Measurements from ENCODE around the gene SDK2. TPM values are rescaled to one million over a fixed set of nuclear protein-coding genes. Genes with fewer than 3 reads are reported as not detected.

SDK2 gene
- total and polyA plus RNA-seq, 2 donors from 2014 or later: 0.37 to 2.4 TPM

DNA sequence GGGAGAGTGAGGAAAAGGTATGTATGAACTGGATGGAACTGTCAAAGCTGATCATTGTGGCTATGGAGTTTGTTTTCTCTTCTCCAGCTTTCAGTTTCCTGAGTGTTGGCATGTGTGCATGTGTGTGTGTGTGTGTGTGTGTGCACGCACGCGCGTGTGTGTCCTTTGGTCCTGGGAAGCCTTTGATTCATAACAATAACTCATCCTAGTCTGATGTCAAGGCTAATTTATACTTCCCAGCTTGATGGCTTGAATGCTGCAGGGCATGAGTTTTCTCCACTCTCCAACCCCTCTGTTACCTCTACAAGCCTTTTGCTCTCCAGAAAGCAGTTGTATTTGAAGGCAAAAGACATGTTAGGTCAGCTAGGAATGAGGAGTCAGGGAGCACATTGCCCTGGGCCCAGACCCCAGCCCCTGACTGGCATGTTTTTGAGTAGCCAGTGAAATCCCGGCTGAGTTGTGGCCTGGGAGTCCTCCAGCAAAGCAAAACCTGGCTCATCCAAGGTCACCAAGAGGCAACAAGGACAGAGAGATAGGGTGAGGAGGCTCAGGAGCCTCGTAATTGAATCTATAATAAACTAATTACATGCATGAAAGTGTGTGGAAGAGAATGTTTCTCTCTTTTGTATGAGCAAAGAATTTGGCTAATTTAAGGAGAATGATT is 323.5 kb downstream of the SDK2 start:
- Histone ChIP-seq H3K9me3 (ENCODE audit: control insufficient read depth in 2 of 3, insufficient read depth in 1 of 3, low read length in 3 of 3) (no peaks in the 10 kb centered on the region), H3K27ac (ENCODE audit: low read depth in 2 of 2, low read length in 2 of 2) (no peak overlapping the region), H3K4me3 (ENCODE audit: low read length in 3 of 3) (no peak overlapping the region), H3K36me3 (ENCODE audit: control insufficient read depth in 2 of 3, insufficient read depth in 3 of 3, low read length in 3 of 3) (no peaks in the 10 kb centered on the region), H3K9ac (ENCODE audit: low read length in 3 of 3) (no peak overlapping the region), H3K27me3 (ENCODE audit: control insufficient read depth, insufficient read depth, low read length) (no peaks in the 10 kb centered on the region), H3K4me1 (ENCODE audit: control insufficient read depth in 2 of 3, insufficient read depth in 2 of 3, low read depth in 1 of 3, low read length in 3 of 3) (peaks cover 0 to 8% (median 0%) of the 10 kb centered on the region in 3 donors)
- intact Hi-C loops (cut with DNase I): no loop called here
- FAIRE-seq (no peak), DNase-seq (peak in 1 of 5 donors; percentile 56)
- TF ChIP-seq, protein P1, sequence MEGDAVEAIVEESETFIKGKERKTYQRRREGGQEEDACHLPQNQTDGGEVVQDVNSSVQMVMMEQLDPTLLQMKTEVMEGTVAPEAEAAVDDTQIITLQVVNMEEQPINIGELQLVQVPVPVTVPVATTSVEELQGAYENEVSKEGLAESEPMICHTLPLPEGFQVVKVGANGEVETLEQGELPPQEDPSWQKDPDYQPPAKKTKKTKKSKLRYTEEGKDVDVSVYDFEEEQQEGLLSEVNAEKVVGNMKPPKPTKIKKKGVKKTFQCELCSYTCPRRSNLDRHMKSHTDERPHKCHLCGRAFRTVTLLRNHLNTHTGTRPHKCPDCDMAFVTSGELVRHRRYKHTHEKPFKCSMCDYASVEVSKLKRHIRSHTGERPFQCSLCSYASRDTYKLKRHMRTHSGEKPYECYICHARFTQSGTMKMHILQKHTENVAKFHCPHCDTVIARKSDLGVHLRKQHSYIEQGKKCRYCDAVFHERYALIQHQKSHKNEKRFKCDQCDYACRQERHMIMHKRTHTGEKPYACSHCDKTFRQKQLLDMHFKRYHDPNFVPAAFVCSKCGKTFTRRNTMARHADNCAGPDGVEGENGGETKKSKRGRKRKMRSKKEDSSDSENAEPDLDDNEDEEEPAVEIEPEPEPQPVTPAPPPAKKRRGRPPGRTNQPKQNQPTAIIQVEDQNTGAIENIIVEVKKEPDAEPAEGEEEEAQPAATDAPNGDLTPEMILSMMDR (IDR thresholded peaks at IDR 0.05; ENCODE audit: borderline replicate concordance, extremely low read depth, insufficient read depth): no peak

DNA sequence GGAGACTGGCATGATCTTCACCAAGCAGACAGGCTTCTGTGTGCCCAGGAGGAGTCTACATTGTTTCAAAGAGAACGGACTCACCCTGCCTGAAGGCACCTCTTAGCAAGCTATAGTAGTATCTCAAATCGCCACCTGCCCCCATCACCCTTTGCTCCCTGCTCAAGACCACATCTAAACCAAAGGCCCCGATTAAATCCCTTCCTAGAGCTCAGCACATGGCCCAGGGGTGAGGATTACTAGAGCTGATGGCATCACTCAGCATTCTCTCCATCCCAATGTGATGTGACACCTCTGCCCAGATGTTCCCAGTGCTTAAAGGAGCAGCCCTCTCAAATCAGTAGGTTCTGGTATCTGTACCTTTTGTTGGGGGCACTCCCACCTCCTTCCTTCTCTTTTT is 324.5 kb downstream of the SDK2 start:
- no peak overlapping the region for H3K27ac ChIP-seq (ENCODE audit: low read depth in 2 of 2, low read length in 2 of 2)
- H3K4me3 ChIP-seq (ENCODE audit: low read length in 3 of 3): no peak overlapping the region
- TF ChIP-seq, protein P1 (IDR thresholded peaks at IDR 0.05; ENCODE audit: borderline replicate concordance, extremely low read depth, insufficient read depth): no peak
- no peaks in the 10 kb centered on the region for H3K9me3 ChIP-seq (ENCODE audit: control insufficient read depth in 2 of 3, insufficient read depth in 1 of 3, low read length in 3 of 3)
- DNase-seq (no peak), FAIRE-seq (no peak)
- H3K9ac ChIP-seq (ENCODE audit: low read length in 3 of 3): no peak overlapping the region
- H3K27me3 ChIP-seq (ENCODE audit: control insufficient read depth, insufficient read depth, low read length): no peaks in the 10 kb centered on the region
- intact Hi-C loops (cut with DNase I): no loop called here
- H3K36me3 ChIP-seq (ENCODE audit: control insufficient read depth in 2 of 3, insufficient read depth in 3 of 3, low read length in 3 of 3): no peaks in the 10 kb centered on the region
- peaks cover 0 to 6% (median 0%) of the 10 kb centered on the region in 3 donors for H3K4me1 ChIP-seq (ENCODE audit: control insufficient read depth in 2 of 3, insufficient read depth in 2 of 3, low read depth in 1 of 3, low read length in 3 of 3)

- TF ChIP-seq, protein P1 (IDR thresholded peaks at IDR 0.05; ENCODE audit: borderline replicate concordance, extremely low read depth, insufficient read depth): no peak
- H3K27ac ChIP-seq (ENCODE audit: low read depth in 2 of 2, low read length in 2 of 2): no peak overlapping the region
- peaks cover 0 to 6% (median 0%) of the 10 kb centered on the region in 3 donors for H3K4me1 ChIP-seq (ENCODE audit: control insufficient read depth in 2 of 3, insufficient read depth in 2 of 3, low read depth in 1 of 3, low read length in 3 of 3)
- no peak for DNase-seq
- FAIRE-seq: no peak
- intact Hi-C loops (cut with DNase I): no loop called here
- no peak overlapping the region for H3K4me3 ChIP-seq (ENCODE audit: low read length in 3 of 3)
- no peaks in the 10 kb centered on the region for H3K9me3 ChIP-seq (ENCODE audit: control insufficient read depth in 2 of 3, insufficient read depth in 1 of 3, low read length in 3 of 3)
- H3K9ac ChIP-seq (ENCODE audit: low read length in 3 of 3): no peak overlapping the region
- no peaks in the 10 kb centered on the region for H3K27me3 ChIP-seq (ENCODE audit: control insufficient read depth, insufficient read depth, low read length)
- H3K36me3 ChIP-seq (ENCODE audit: control insufficient read depth in 2 of 3, insufficient read depth in 3 of 3, low read length in 3 of 3): no peaks in the 10 kb centered on the region
These were observed 325.4 kb downstream of the SDK2 start for GRCh38 chr17:73318836-73319235.

DNA sequence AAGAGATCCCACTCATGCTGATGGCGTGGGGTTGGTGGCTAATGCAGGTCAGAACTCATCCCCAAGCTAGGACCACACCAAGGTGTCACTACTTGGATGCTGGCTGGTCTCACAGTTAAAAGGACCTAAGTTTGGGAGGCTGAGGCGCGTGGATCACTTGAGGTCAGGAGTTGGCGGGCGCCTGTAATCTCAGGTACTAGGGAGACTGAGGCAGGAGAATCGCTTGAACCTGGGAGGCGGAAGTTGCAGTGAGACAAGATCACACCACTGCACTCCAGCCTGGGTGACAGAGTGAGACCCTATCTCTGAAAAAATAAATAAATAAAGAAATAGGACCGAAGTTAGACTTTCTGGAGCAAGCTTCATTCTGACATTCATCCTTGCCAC is 325.8 kb downstream of the SDK2 start:
- TF ChIP-seq, protein P1 (IDR thresholded peaks at IDR 0.05; ENCODE audit: borderline replicate concordance, extremely low read depth, insufficient read depth): no peak
- Histone ChIP-seq H3K9ac (ENCODE audit: low read length in 3 of 3) (no peak overlapping the region), H3K4me1 (ENCODE audit: control insufficient read depth in 2 of 3, insufficient read depth in 2 of 3, low read depth in 1 of 3, low read length in 3 of 3) (peaks cover 0 to 6% (median 0%) of the 10 kb centered on the region in 3 donors), H3K27me3 (ENCODE audit: control insufficient read depth, insufficient read depth, low read length) (no peaks in the 10 kb centered on the region), H3K36me3 (ENCODE audit: control insufficient read depth in 2 of 3, insufficient read depth in 3 of 3, low read length in 3 of 3) (no peaks in the 10 kb centered on the region), H3K27ac (ENCODE audit: low read depth in 2 of 2, low read length in 2 of 2) (no peak overlapping the region), H3K9me3 (ENCODE audit: control insufficient read depth in 2 of 3, insufficient read depth in 1 of 3, low read length in 3 of 3) (no peaks in the 10 kb centered on the region), H3K4me3 (ENCODE audit: low read length in 3 of 3) (no peak overlapping the region)
- no peak for FAIRE-seq
- no peak for DNase-seq
- intact Hi-C loops (cut with DNase I): no loop called here

All from kidney (tissue), 14 donors.